Keratinocyte (primary cell): ENCODE data around the gene QSOX1. TPM values are rescaled to one million over a fixed set of nuclear protein-coding genes. Genes with fewer than 3 reads are reported as not detected.

Source experiments
- DNase-seq: peaks from one replicate; pipeline ENCODE4 v3.0.0-alpha.2; 2011; ENCODE audit warnings: low read depth, missing footprints, low spot score
- FAIRE-seq: peaks from 2 replicates; lab custom pipeline; 2011; peaks lifted over from hg19 to GRCh38; lab: Jason Lieb, UNC
- H2AFZ ChIP-seq: 2 replicates; pipeline ENCODE4 v1.6.0; 2012; ENCODE audit warnings: low read length, control low read depth, inconsistent platforms; ENCODE audit not compliant: control insufficient read depth
- H3K27ac ChIP-seq: 2 replicates; pipeline ENCODE4 v1.5.1; 2011; ENCODE audit warnings: low read length; ENCODE audit not compliant: control insufficient read depth, insufficient read depth
- H3K27me3 ChIP-seq: 3 replicates; pipeline ENCODE4 v1.6.0; 2011; ENCODE audit warnings: low read length; ENCODE audit not compliant: control insufficient read depth, insufficient read depth; ENCODE audit errors: extremely low read depth
- H3K36me3 ChIP-seq, 2 experiments: 2 replicates in 1 of 2; 3 replicates in 1 of 2; pipeline ENCODE4 v1.5.1; 2011; ENCODE audit warnings: low read length in 2 of 2, mild to moderate bottlenecking in 1 of 2; ENCODE audit not compliant: control insufficient read depth in 2 of 2, insufficient read depth in 2 of 2; ENCODE audit errors: extremely low read depth in 1 of 2
- H3K4me1 ChIP-seq: 3 replicates; pipeline ENCODE4 v1.5.1; 2011; ENCODE audit warnings: low read length; ENCODE audit not compliant: control insufficient read depth, insufficient read depth; ENCODE audit errors: extremely low read depth
- H3K4me2 ChIP-seq: 3 replicates; pipeline ENCODE4 v1.6.0; 2011; ENCODE audit warnings: low read depth, low read length; ENCODE audit not compliant: control insufficient read depth, insufficient read depth; ENCODE audit errors: extremely low read depth
- H3K4me3 ChIP-seq, 3 experiments: fragments of 200-600 bp in 1 of 3; sonication (generic) in 1 of 3; 2 replicates in 2 of 3; 3 replicates in 1 of 3; pipeline ENCODE4 v1.5.1; 2011 to 2016; ENCODE audit warnings: low read length in 3 of 3, mild to moderate bottlenecking in 3 of 3, control low read depth in 2 of 3, inconsistent platforms in 1 of 3, low read depth in 1 of 3, mixed read lengths in 1 of 3, mixed run types in 1 of 3, moderate library complexity in 1 of 3; ENCODE audit not compliant: control insufficient read depth in 2 of 3, insufficient read depth in 2 of 3; ENCODE audit errors: extremely low read depth in 1 of 3
- H3K79me2 ChIP-seq: 2 replicates; pipeline ENCODE4 v1.6.0; 2012; ENCODE audit warnings: low read length; ENCODE audit not compliant: control insufficient read depth, insufficient read depth
- H3K9ac ChIP-seq: 3 replicates; pipeline ENCODE4 v1.6.0; 2011; ENCODE audit warnings: low read length; ENCODE audit not compliant: control insufficient read depth, insufficient read depth; ENCODE audit errors: extremely low read depth
- H3K9me1 ChIP-seq: 3 replicates; pipeline ENCODE4 v1.6.0; 2011; ENCODE audit warnings: low read length; ENCODE audit not compliant: control insufficient read depth, insufficient read depth; ENCODE audit errors: extremely low read depth
- H3K9me3 ChIP-seq: 2 replicates; pipeline ENCODE4 v1.5.1; 2012; ENCODE audit warnings: low read depth, low read length; ENCODE audit not compliant: control insufficient read depth
- H4K20me1 ChIP-seq: 3 replicates; pipeline ENCODE4 v1.6.0; 2011; ENCODE audit warnings: low read length; ENCODE audit not compliant: control insufficient read depth, insufficient read depth; ENCODE audit errors: extremely low read depth
- EZH2 ChIP-seq: IDR thresholded peaks from one replicate; pipeline ENCODE4 v1.6.1; 2012; ENCODE audit warnings: inconsistent platforms, mild to moderate bottlenecking, low read length, moderate library complexity
- dilution Hi-C: fragments of 300-500 bp; cut with MboI; formaldehyde crosslinking; loops from one replicate; pipeline ENCODE4 v1.7.0; 2020; ENCODE audit warnings: low sequenced_read_pairs; ENCODE audit not compliant: extremely low pct_ligation_motif_present
- polyA plus RNA-seq, 5 experiments: library from polyadenylated mRNA; depleted of rRNA in 3 of 5; stranded (reverse) in 3 of 5; stranded (forward) in 1 of 5; unstranded in 1 of 5; fragments of >200 nt; gene quantifications; 1 replicate in 1 of 5; 2 replicates in 3 of 5; 3 replicates in 1 of 5; pipeline versions ENCODE4 v1.2.1 to v1.2.3, GENCODE V29; 2011 to 2012; ENCODE audit warnings: missing spikeins in 2 of 5, low read depth in 1 of 5, low replicate concordance in 1 of 5
- TF ChIP-seq, protein P1 (sequence below), 3 experiments: IDR thresholded peaks in 1 of 3; conservative IDR thresholded peaks in 1 of 3; optimal IDR thresholded peaks in 1 of 3; 2 replicates in 2 of 3; 3 replicates in 1 of 3; pipeline versions ENCODE3 to v1.5.1; 2011; ENCODE audit warnings: low read length in 3 of 3, mild to moderate bottlenecking in 3 of 3, moderate library complexity in 2 of 3, control low read depth in 1 of 3, inconsistent platforms in 1 of 3; ENCODE audit not compliant: insufficient read depth in 2 of 3; ENCODE audit errors: extremely low read depth in 1 of 3

The QSOX1 gene
- polyA plus RNA-seq, 1 donor (not counting 4 experiments of a cell fraction or from before 2014, with no cell fraction given), result 57.6 TPM

DNA sequence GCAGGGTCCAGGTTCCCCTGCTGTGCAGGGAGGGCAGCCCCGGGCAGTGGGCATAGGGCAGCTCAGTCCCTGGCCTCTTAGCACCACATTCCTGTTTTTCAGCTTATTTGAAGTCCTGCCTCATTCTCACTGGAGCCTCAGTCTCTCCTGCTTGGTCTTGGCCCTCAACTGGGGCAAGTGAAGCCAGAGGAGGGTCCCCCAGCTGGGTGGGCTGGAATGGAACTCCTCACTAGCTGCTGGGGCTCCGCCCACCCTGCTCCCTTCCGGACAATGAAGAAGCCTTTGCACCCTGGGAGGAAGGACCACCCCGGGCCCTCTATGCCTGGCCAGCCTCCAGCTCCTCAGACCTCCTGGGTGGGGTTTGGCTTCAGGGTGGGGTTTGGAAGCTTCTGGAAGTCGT is 42.6 kb downstream of the QSOX1 start:
- no peaks in the 10 kb centered on the region for H4K20me1 ChIP-seq
- H3K4me2 ChIP-seq, result no peak overlapping the region
- no peak for FAIRE-seq
- dilution Hi-C loops, result no loop called here
- H3K4me3 ChIP-seq, result no peak overlapping the region
- no peak for DNase-seq
- TF ChIP-seq, protein P1, sequence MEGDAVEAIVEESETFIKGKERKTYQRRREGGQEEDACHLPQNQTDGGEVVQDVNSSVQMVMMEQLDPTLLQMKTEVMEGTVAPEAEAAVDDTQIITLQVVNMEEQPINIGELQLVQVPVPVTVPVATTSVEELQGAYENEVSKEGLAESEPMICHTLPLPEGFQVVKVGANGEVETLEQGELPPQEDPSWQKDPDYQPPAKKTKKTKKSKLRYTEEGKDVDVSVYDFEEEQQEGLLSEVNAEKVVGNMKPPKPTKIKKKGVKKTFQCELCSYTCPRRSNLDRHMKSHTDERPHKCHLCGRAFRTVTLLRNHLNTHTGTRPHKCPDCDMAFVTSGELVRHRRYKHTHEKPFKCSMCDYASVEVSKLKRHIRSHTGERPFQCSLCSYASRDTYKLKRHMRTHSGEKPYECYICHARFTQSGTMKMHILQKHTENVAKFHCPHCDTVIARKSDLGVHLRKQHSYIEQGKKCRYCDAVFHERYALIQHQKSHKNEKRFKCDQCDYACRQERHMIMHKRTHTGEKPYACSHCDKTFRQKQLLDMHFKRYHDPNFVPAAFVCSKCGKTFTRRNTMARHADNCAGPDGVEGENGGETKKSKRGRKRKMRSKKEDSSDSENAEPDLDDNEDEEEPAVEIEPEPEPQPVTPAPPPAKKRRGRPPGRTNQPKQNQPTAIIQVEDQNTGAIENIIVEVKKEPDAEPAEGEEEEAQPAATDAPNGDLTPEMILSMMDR (optimal IDR thresholded peaks at IDR 0.05 in 1 of 3, IDR thresholded peaks at IDR 0.05 in 1 of 3, conservative IDR thresholded peaks at IDR 0.05 in 1 of 3; ENCODE audit: extremely low read depth in 1 of 3, insufficient read depth in 2 of 3, low read length in 3 of 3), result no peak
- no peak for TF ChIP-seq EZH2
- no peaks in the 10 kb centered on the region for H3K27me3 ChIP-seq
- peaks cover 3% of the 10 kb centered on the region for H3K4me1 ChIP-seq
- no peak overlapping the region for H3K27ac ChIP-seq
- H3K36me3 ChIP-seq, result peaks cover 8 to 16% of the 10 kb centered on the region in 2 experiments
- no peaks in the 10 kb centered on the region for H3K9me3 ChIP-seq
- H2AFZ ChIP-seq, result no peak overlapping the region
- no peak overlapping the region for H3K9ac ChIP-seq
- H3K79me2 ChIP-seq, result no peaks in the 10 kb centered on the region
- H3K9me1 ChIP-seq, result no peaks in the 10 kb centered on the region

DNA sequence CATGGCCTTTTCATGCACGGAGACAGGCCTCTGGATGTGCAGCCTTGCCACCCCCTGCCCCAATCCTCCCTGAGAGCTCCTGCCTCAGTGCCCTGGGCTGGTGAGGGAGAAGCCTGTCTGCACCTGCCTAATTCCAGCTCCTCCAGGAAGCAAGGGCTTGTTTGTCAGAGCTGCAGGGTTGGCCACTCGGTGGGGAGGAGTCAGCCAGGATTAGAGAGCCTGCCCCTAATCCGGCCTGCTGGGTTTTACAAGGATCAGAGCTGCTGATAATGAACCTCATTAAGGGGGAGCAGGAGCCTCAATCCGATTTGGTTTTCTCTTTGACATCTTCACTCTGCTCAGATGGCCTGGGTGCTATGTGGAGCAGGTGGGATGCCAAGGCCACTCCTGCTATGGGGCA is 43.5 kb downstream of the QSOX1 start:
- H3K36me3 ChIP-seq, result peaks cover 8 to 11% of the 10 kb centered on the region in 2 experiments
- TF ChIP-seq, protein P1 (optimal IDR thresholded peaks at IDR 0.05 in 1 of 3, IDR thresholded peaks at IDR 0.05 in 1 of 3, conservative IDR thresholded peaks at IDR 0.05 in 1 of 3; ENCODE audit: extremely low read depth in 1 of 3, insufficient read depth in 2 of 3, low read length in 3 of 3), result no peak
- TF ChIP-seq EZH2, result no peak
- no peaks in the 10 kb centered on the region for H3K79me2 ChIP-seq
- H3K4me3 ChIP-seq, result no peak overlapping the region
- H3K27ac ChIP-seq, result no peak overlapping the region
- H2AFZ ChIP-seq, result no peak overlapping the region
- no peaks in the 10 kb centered on the region for H4K20me1 ChIP-seq
- H3K9me1 ChIP-seq, result no peaks in the 10 kb centered on the region
- no peaks in the 10 kb centered on the region for H3K27me3 ChIP-seq
- H3K9me3 ChIP-seq, result no peaks in the 10 kb centered on the region
- H3K9ac ChIP-seq, result no peak overlapping the region
- peaks cover 3% of the 10 kb centered on the region for H3K4me1 ChIP-seq
- no peak for FAIRE-seq
- no peak for DNase-seq
- no peak overlapping the region for H3K4me2 ChIP-seq
- dilution Hi-C loops, result no loop called here
